MM.1S (cell line): Measurements from ENCODE around the gene ADAM11.

Experiments
- EZH2 ChIP-seq: fragments of 300-600 bp; sonication (generic); optimal IDR thresholded peaks from 2 replicates; pipeline ENCODE3; 2017; ENCODE audit warnings: low read depth, mild to moderate bottlenecking, antibody characterized with exemption, low read length, mixed read lengths
- EZH2phosphoT487 ChIP-seq: fragments of 300-600 bp; sonication (generic); IDR thresholded peaks from 2 replicates; pipeline ENCODE4 v1.6.1; 2018; ENCODE audit warnings: antibody characterized with exemption, low read length
- TF ChIP-seq, protein P1 (sequence below): fragments of 300-600 bp; sonication (generic); IDR thresholded peaks from 2 replicates; pipeline ENCODE4 v1.5.1; 2016; ENCODE audit warnings: antibody characterized with exemption, low read length, mixed read lengths

GRCh38 chr17:44766409-44767038 is 7.7 kb downstream of the ADAM11 start:
- TF ChIP-seq, protein P1, sequence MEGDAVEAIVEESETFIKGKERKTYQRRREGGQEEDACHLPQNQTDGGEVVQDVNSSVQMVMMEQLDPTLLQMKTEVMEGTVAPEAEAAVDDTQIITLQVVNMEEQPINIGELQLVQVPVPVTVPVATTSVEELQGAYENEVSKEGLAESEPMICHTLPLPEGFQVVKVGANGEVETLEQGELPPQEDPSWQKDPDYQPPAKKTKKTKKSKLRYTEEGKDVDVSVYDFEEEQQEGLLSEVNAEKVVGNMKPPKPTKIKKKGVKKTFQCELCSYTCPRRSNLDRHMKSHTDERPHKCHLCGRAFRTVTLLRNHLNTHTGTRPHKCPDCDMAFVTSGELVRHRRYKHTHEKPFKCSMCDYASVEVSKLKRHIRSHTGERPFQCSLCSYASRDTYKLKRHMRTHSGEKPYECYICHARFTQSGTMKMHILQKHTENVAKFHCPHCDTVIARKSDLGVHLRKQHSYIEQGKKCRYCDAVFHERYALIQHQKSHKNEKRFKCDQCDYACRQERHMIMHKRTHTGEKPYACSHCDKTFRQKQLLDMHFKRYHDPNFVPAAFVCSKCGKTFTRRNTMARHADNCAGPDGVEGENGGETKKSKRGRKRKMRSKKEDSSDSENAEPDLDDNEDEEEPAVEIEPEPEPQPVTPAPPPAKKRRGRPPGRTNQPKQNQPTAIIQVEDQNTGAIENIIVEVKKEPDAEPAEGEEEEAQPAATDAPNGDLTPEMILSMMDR: no peak
- TF ChIP-seq EZH2phosphoT487: no peak
- no peak for TF ChIP-seq EZH2
